Spinal cord (tissue), 10 donors: ENCODE measurements around the gene PPA1. TPM values are rescaled to one million over a fixed set of nuclear protein-coding genes. Genes with fewer than 3 reads are reported as not detected.
A peak's percentile ranks its signal among the peaks of the same experiment; 100 is the strongest.
"Not testable (repeated sequence)": the region's sequence is repeated elsewhere in the genome, so short reads cannot be mapped to it uniquely, and the experiment has no call there.

ENCODE experiments used
- DNase-seq, 6 donors: peaks; one replicate each; pipeline versions ENCODE4 v3.0.0 to v3.0.0-alpha.2; 2013 to 2015; ENCODE audit warnings: low spot score in 6 of 6, low read depth in 4 of 6
- H3K27ac ChIP-seq: one replicate; pipeline ENCODE4 v1.5.1; 2013; ENCODE audit warnings: low read depth, low read length, control low read depth
- H3K27me3 ChIP-seq: one replicate; pipeline ENCODE4 v1.6.1; 2013; ENCODE audit warnings: low read length; ENCODE audit not compliant: control insufficient read depth, insufficient read depth
- H3K36me3 ChIP-seq: one replicate; pipeline ENCODE4 v1.6.1; 2013; ENCODE audit warnings: low read length; ENCODE audit not compliant: control insufficient read depth, insufficient read depth
- H3K4me1 ChIP-seq: one replicate; pipeline ENCODE4 v1.6.1; 2013; ENCODE audit warnings: low read length; ENCODE audit not compliant: control insufficient read depth, insufficient read depth
- H3K4me3 ChIP-seq: one replicate; pipeline ENCODE4 v1.5.1; 2013; ENCODE audit warnings: low read depth, low read length, control low read depth
- H3K9me3 ChIP-seq: one replicate; pipeline ENCODE4 v1.6.1; 2013; ENCODE audit warnings: low read length; ENCODE audit not compliant: control insufficient read depth, insufficient read depth
- WGBS: methylation state at CpG from one replicate; pipeline ENCODE4 v1.1.5; 2013; ENCODE audit warnings: missing lambda C conversion rate; ENCODE audit not compliant: insufficient coverage; 5-methylcytosine and 5-hydroxymethylcytosine counted together
- polyA plus RNA-seq, 2 donors: library from polyadenylated mRNA; unstranded; fragments of 120-200 nt; gene quantifications; one replicate each; pipeline ENCODE4 v1.2.1, GENCODE V29; 2013; ENCODE audit not compliant: insufficient read length in 2 of 2
- total RNA-seq, 2 donors: library from RNA; depleted of rRNA in 1 of 2; stranded (reverse); fragments of 120-200 nt in 1 of 2; fragments of >200 nt in 1 of 2; gene quantifications; one replicate each; pipeline versions ENCODE4 v1.2.3 to v1.2.4, GENCODE V29; 2013 to 2014
- donor health status: healthy.

Gene PPA1
- total and polyA plus RNA-seq, 4 donors: 107 to 175 (median 154) TPM

- no peaks in the 10 kb centered on the region for H3K9me3 ChIP-seq
- H3K4me3 ChIP-seq: no peak overlapping the region
- DNase-seq: no peak
- peaks cover 5% of the 10 kb centered on the region for H3K27me3 ChIP-seq
- H3K36me3 ChIP-seq: no peaks in the 10 kb centered on the region
- H3K4me1 ChIP-seq: peaks cover 11% of the 10 kb centered on the region
- WGBS: 92% methylated on average over 1 of the region's 2 CpGs
- no peak overlapping the region for H3K27ac ChIP-seq
Observed at GRCh38 chr10:70256463-70256862, 23.2 kb upstream of the PPA1 start.

- peak in 2 of 6 donors; percentile 43 to 76 for DNase-seq
- no peaks in the 10 kb centered on the region for H3K9me3 ChIP-seq
- H3K27ac ChIP-seq: no peak overlapping the region
- peaks cover 5% of the 10 kb centered on the region for H3K27me3 ChIP-seq
- H3K4me1 ChIP-seq: peaks cover 15% of the 10 kb centered on the region
- H3K4me3 ChIP-seq: peak overlapping the region; percentile 5
- no peaks in the 10 kb centered on the region for H3K36me3 ChIP-seq
- 11% methylated on average over 66 of the region's 73 CpGs for WGBS
Observed at GRCh38 chr10:70255329-70256299, 22.4 kb upstream of the PPA1 start.

DNA sequence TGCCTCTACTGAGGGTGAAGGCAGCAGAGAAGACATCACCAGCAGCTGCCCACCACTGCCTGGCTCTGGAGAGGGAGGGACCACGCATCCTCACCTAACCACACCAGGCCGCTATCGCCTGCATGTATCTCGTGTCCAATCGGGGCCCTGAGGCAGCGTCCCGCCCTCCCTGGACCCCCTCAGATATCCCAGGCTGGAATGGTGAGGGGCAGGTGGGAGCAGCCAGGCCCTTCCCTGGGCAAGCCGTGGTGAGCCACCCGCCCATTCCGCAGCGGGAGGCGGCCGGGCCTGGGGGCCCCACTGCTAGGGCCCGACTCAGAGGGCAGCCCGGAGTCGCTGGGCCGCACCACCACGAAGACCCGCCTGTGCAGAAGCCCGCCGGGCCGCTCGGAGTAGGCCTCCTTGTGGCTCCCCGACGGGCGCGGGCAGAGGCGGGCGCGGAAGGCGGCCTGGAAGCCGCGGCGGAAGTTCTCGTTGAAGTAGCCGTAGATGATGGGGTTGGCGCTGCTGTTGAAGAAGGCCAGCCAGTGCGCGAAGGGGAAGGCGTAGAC is 21.6 kb upstream of the PPA1 start:
- no peak overlapping the region for H3K4me3 ChIP-seq
- H3K9me3 ChIP-seq: no peaks in the 10 kb centered on the region
- no peak for DNase-seq
- 47% methylated on average over 33 of the region's 40 CpGs for WGBS
- H3K36me3 ChIP-seq: no peaks in the 10 kb centered on the region
- peaks cover 5% of the 10 kb centered on the region for H3K27me3 ChIP-seq
- no peak overlapping the region for H3K27ac ChIP-seq
- peaks cover 15% of the 10 kb centered on the region for H3K4me1 ChIP-seq

- Histone ChIP-seq H3K27me3 (peaks cover 5% of the 10 kb centered on the region), H3K27ac (no peak overlapping the region), H3K9me3 (no peaks in the 10 kb centered on the region), H3K36me3 (no peaks in the 10 kb centered on the region), H3K4me3 (no peak overlapping the region), H3K4me1 (peaks cover 15% of the 10 kb centered on the region)
- no peak for DNase-seq
- WGBS: 73% methylated on average over 12 of the region's 14 CpGs
Observed at GRCh38 chr10:70253878-70254765, 20.9 kb upstream of the PPA1 start.

GRCh38 chr10:70250961-70251680 is 17.9 kb upstream of the PPA1 start:
- Histone ChIP-seq H3K27me3 (peaks cover under 1% of the 10 kb centered on the region), H3K4me3 (no peak overlapping the region), H3K27ac (no peak overlapping the region), H3K4me1 (peaks cover 13% of the 10 kb centered on the region), H3K36me3 (no peaks in the 10 kb centered on the region), H3K9me3 (no peaks in the 10 kb centered on the region)
- WGBS: 86% methylated on average over 6 of the region's 11 CpGs
- peak in 1 of 6 donors; percentile 25 for DNase-seq

DNA sequence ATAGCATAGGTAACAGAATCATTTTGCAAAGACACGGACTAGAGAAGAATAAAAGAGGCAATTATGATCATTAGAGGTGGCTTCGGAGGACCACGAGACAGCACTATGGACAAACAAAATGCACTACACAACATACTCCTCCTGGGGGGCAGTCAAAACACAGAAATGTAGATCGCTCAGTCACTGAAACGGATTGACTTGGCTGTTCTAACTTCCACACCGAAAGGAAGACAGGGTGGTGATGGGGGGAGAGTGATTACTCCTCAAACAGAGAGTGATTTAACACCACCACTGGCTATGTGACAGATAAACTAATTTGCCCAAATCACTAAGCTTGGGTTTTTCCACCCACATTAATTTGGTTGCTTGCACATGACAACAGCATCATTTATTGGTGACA is 14.1 kb upstream of the PPA1 start:
- Histone ChIP-seq H3K9me3 (no peaks in the 10 kb centered on the region), H3K36me3 (no peaks in the 10 kb centered on the region), H3K27me3 (no peaks in the 10 kb centered on the region), H3K27ac (no peak overlapping the region), H3K4me3 (no peak overlapping the region), H3K4me1 (peaks cover 5% of the 10 kb centered on the region)
- DNase-seq: no peak
- WGBS: no CpG with 5 or more reads among the region's 6 CpGs

DNA sequence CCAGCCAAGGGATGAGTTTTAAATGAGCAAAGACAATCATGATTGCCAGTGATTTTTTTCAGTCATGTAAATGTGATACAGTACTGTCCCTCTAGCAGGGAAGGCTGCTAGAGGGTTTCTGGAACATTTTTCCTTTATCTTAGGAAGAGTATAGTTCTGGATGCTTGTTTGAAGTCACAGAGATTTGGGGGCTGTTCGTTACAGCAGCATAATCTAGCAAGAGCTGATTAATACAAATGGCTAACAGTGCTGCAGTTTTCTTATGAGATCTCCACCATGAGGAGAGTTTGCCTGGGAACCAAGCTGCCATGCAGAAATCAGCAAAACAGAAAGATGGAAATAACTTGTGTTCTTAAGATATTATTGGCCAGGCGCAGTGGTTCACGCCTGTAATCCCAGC is 7.9 kb upstream of the PPA1 start:
- WGBS: 100% methylated on average over 3 of the region's 3 CpGs
- Histone ChIP-seq H3K9me3 (no peaks in the 10 kb centered on the region), H3K4me3 (no peak overlapping the region), H3K27me3 (no peaks in the 10 kb centered on the region), H3K27ac (no peak overlapping the region), H3K36me3 (no peaks in the 10 kb centered on the region), H3K4me1 (no peaks in the 10 kb centered on the region)
- no peak for DNase-seq

- H3K9me3 ChIP-seq, H3K4me1 ChIP-seq, H3K27ac ChIP-seq, H3K36me3 ChIP-seq, H3K27me3 ChIP-seq, DNase-seq, H3K4me3 ChIP-seq: not testable (repeated sequence)
- WGBS: 79% methylated on average over 12 of the region's 21 CpGs
Observed at GRCh38 chr10:70239986-70240385, 6.8 kb upstream of the PPA1 start.
